BLaER1 (cell line): Measurements from ENCODE around the gene FASTKD2.

Source experiments
- H3K27ac ChIP-seq: shearing (Covaris generic); formaldehyde crosslinking; 2 replicates; pipeline ENCODE4 v1.8.1; 2022
- H3K27me3 ChIP-seq: shearing (Covaris generic); formaldehyde crosslinking; 2 replicates; pipeline ENCODE4 v1.8.1; 2022
- H3K36me3 ChIP-seq: shearing (Covaris generic); formaldehyde crosslinking; 2 replicates; pipeline ENCODE4 v1.8.1; 2022
- H3K4me1 ChIP-seq: shearing (Covaris generic); formaldehyde crosslinking; 2 replicates; pipeline ENCODE4 v1.8.1; 2022
- H3K4me2 ChIP-seq: shearing (Covaris generic); formaldehyde crosslinking; 2 replicates; pipeline ENCODE4 v1.8.1; 2022
- H3K4me3 ChIP-seq: shearing (Covaris generic); formaldehyde crosslinking; 2 replicates; pipeline ENCODE4 v1.8.1; 2022
- H3K9ac ChIP-seq: shearing (Covaris generic); formaldehyde crosslinking; 2 replicates; pipeline ENCODE4 v1.8.1; 2022
- H3K9me3 ChIP-seq: shearing (Covaris generic); formaldehyde crosslinking; 2 replicates; pipeline ENCODE4 v1.8.1; 2022
- H4K20me1 ChIP-seq: shearing (Covaris generic); formaldehyde crosslinking; 2 replicates; pipeline ENCODE4 v1.8.1; 2022
- Cebpa-rat ChIP-seq: shearing (Covaris generic); IDR thresholded peaks from 2 replicates; pipeline ENCODE4 v1.8.1; 2022

The FASTKD2 gene

GRCh38 chr2:206739271-206739670 lies 26.1 kb upstream of the FASTKD2 start:
- Histone ChIP-seq H3K9ac (no peak overlapping the region), H3K27ac (no peak overlapping the region), H3K9me3 (no peaks in the 10 kb centered on the region), H3K36me3 (no peaks in the 10 kb centered on the region), H4K20me1 (no peaks in the 10 kb centered on the region), H3K4me2 (peak overlapping the region; percentile 3; the same call in 1 of the 2 replicates), H3K4me3 (no peak overlapping the region), H3K4me1 (peaks cover 6% of the 10 kb centered on the region), H3K27me3 (no peaks in the 10 kb centered on the region)
- no peak for TF ChIP-seq Cebpa-rat

GRCh38 chr2:206740800-206741199 lies 24.6 kb upstream of the FASTKD2 start:
- Histone ChIP-seq H3K4me1 (peaks cover 6% of the 10 kb centered on the region), H3K36me3 (no peaks in the 10 kb centered on the region), H3K4me3 (no peak overlapping the region), H3K9me3 (no peaks in the 10 kb centered on the region), H4K20me1 (no peaks in the 10 kb centered on the region), H3K9ac (no peak overlapping the region), H3K4me2 (no peak overlapping the region), H3K27me3 (no peaks in the 10 kb centered on the region), H3K27ac (no peak overlapping the region)
- no peak for TF ChIP-seq Cebpa-rat

GRCh38 chr2:206756816-206757215 lies 8.6 kb upstream of the FASTKD2 start:
- no peak overlapping the region for H3K4me2 ChIP-seq
- H4K20me1 ChIP-seq: no peaks in the 10 kb centered on the region
- TF ChIP-seq Cebpa-rat: no peak
- no peaks in the 10 kb centered on the region for H3K36me3 ChIP-seq
- no peak overlapping the region for H3K4me3 ChIP-seq
- no peaks in the 10 kb centered on the region for H3K4me1 ChIP-seq
- H3K27me3 ChIP-seq: no peaks in the 10 kb centered on the region
- no peaks in the 10 kb centered on the region for H3K9me3 ChIP-seq
- H3K9ac ChIP-seq: no peak overlapping the region
- H3K27ac ChIP-seq: no peak overlapping the region

- H3K36me3 ChIP-seq: peaks cover 21% of the 10 kb centered on the region
- peak overlapping the region; percentile 91 for H3K9ac ChIP-seq
- no peaks in the 10 kb centered on the region for H3K9me3 ChIP-seq
- H3K27ac ChIP-seq: peak overlapping the region; percentile 83
- H3K4me1 ChIP-seq: peaks cover 38% of the 10 kb centered on the region
- peak overlapping the region; percentile 78 for H3K4me3 ChIP-seq
- H3K4me2 ChIP-seq: peak overlapping the region; percentile 84
- no peaks in the 10 kb centered on the region for H3K27me3 ChIP-seq
- no peaks in the 10 kb centered on the region; the same call in 1 of the 2 replicates for H4K20me1 ChIP-seq
- no peak for TF ChIP-seq Cebpa-rat
These were observed 649 bp upstream of the FASTKD2 start for GRCh38 chr2:206764673-206765241.

GRCh38 chr2:206766057-206766930 lies 888 bp downstream of the FASTKD2 start:
- peak overlapping the region; percentile 84 for H3K4me2 ChIP-seq
- no peaks in the 10 kb centered on the region for H3K9me3 ChIP-seq
- peak overlapping the region; percentile 78 for H3K4me3 ChIP-seq
- H3K4me1 ChIP-seq: peaks cover 38% of the 10 kb centered on the region
- peaks cover 36% of the 10 kb centered on the region for H3K36me3 ChIP-seq
- peak overlapping the region; percentile 83 for H3K27ac ChIP-seq
- no peaks in the 10 kb centered on the region for H3K27me3 ChIP-seq
- H4K20me1 ChIP-seq: no peaks in the 10 kb centered on the region; the same call in 1 of the 2 replicates
- TF ChIP-seq Cebpa-rat: no peak
- H3K9ac ChIP-seq: peak overlapping the region; percentile 91

- H3K27me3 ChIP-seq: no peaks in the 10 kb centered on the region
- H3K27ac ChIP-seq: no peak overlapping the region
- peaks cover 13% of the 10 kb centered on the region; the same call in 1 of the 2 replicates for H4K20me1 ChIP-seq
- H3K36me3 ChIP-seq: peaks cover 87% of the 10 kb centered on the region
- H3K4me2 ChIP-seq: no peak overlapping the region
- TF ChIP-seq Cebpa-rat: no peak
- H3K9me3 ChIP-seq: peaks cover 33% of the 10 kb centered on the region
- H3K4me1 ChIP-seq: no peaks in the 10 kb centered on the region
- H3K9ac ChIP-seq: no peak overlapping the region
- no peak overlapping the region for H3K4me3 ChIP-seq
These were observed 9.5 kb downstream of the FASTKD2 start for GRCh38 chr2:206774871-206775270.

GRCh38 chr2:206776432-206776831 lies 11.0 kb downstream of the FASTKD2 start:
- no peaks in the 10 kb centered on the region for H3K27me3 ChIP-seq
- no peak overlapping the region for H3K4me2 ChIP-seq
- no peaks in the 10 kb centered on the region for H3K4me1 ChIP-seq
- H4K20me1 ChIP-seq: peaks cover 13% of the 10 kb centered on the region; the same call in 1 of the 2 replicates
- no peak overlapping the region for H3K4me3 ChIP-seq
- no peak for TF ChIP-seq Cebpa-rat
- peaks cover 86% of the 10 kb centered on the region for H3K36me3 ChIP-seq
- no peak overlapping the region for H3K27ac ChIP-seq
- peaks cover 46% of the 10 kb centered on the region for H3K9me3 ChIP-seq
- no peak overlapping the region for H3K9ac ChIP-seq

- peaks cover 93% of the 10 kb centered on the region for H3K36me3 ChIP-seq
These were observed 15.3 kb downstream of the FASTKD2 start for GRCh38 chr2:206780671-206781070.

GRCh38 chr2:206783718-206784117 lies 18.3 kb downstream of the FASTKD2 start:
- no peak overlapping the region for H3K27ac ChIP-seq
- peaks cover 18% of the 10 kb centered on the region; the same call in 1 of the 2 replicates for H4K20me1 ChIP-seq
- H3K9ac ChIP-seq: no peak overlapping the region
- H3K9me3 ChIP-seq: peaks cover 22% of the 10 kb centered on the region
- no peaks in the 10 kb centered on the region for H3K27me3 ChIP-seq
- peaks cover 99% of the 10 kb centered on the region for H3K36me3 ChIP-seq
- TF ChIP-seq Cebpa-rat: no peak
- H3K4me2 ChIP-seq: no peak overlapping the region
- H3K4me3 ChIP-seq: no peak overlapping the region
- no peaks in the 10 kb centered on the region for H3K4me1 ChIP-seq

More at GRCh38 chr2:206780671-206781070, 15.3 kb downstream of the FASTKD2 start:
- Histone ChIP-seq H3K4me1 (no peaks in the 10 kb centered on the region), H3K4me3 (no peak overlapping the region), H3K9ac (no peak overlapping the region), H3K27me3 (no peaks in the 10 kb centered on the region), H3K4me2 (no peak overlapping the region), H4K20me1 (peaks cover 28% of the 10 kb centered on the region), H3K9me3 (peaks cover 37% of the 10 kb centered on the region), H3K27ac (no peak overlapping the region)
- no peak for TF ChIP-seq Cebpa-rat
